Activated naive CD4-positive, alpha-beta T cell treated with anti-CD3 and anti-CD28 coated beads, Interleukin-2, amount 50 U/mL, for 16 hours (primary cell): ENCODE data around the gene DPP7.

Experiments used
- DNase-seq: peaks from one replicate; pipeline ENCODE4 v3.0.0-alpha.2; 2020

Gene DPP7

DNA sequence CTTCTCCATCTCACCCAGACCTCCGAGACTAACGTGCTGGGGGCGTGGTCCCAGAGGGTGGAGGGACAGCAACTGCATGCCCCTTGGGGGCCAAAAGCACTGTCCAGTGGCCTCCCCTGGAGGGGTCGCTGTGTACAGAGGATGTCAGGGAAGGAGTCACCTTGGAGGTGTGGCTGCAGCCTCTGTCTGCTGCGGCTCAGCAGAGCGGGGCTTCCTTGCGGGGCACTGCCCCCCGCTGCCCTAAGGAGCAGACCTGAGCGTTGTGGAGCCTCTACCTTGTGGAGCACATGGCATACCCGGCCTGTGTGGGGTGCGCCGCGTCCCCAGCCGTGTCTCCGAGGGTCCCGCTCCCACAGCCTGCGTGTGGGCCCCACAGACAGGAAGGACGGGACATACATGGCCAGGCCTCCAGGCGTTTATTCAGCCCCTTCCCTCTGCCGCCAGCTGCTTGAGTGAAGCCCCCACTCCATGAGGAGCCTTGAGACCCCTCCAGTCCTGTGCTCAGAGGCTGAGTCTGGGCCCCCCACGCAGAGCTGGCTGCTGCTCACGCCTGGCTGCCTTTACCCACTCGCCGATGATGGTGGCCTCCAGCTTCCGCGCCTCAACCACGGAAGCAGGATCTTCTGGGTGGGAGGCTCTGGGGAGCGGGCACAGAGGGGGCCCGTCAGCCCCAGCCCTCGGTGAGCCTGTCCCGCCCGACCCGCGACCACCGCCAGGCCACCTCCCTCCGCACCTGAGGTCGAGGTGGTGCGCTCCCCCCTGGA is 4.2 kb downstream of the DPP7 start:
- DNase-seq = no peak

DNA sequence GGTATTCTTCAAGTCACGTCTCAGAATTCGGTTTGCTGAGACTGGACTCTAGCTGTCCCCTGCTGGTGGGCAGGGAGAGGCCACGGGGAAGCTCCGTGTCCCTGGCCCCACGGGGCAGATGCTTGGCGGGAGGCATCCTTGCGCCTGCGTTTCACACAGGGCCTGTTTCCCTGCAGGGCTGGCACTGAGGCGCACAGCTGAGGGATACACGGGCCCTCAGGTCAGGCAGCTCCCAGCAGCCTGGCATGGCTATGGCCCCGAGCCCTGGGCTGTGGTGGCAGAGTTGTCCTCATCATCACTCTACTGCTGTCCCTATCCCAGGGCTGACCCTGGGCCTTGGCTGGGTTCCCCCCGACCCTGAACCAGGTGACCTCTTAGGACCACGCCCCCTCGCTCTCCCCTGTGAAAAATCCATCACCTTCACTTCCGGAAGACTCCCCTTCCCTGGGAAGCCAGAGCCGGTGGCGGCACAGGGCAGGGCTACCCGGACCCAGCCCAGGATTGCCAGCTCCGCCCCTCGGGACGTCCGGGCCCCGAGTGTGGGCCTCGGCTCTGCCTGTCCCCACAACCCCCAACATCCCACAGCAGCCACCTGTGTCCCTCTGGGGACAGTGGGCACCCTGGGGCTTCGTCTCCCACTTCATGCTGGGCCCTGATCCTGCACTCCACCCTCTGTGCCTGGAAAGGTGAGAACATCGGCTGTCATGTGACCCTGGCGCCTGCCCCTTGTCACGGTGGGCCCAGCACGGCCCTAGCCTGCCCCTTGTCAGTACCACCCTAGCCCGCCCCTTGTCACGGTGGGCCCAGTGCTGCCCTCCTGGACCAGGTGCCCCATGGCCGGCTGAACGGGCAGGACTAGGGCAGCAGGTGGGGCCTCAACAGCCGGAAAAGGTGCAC is 5.0 kb downstream of the DPP7 start:
- no peak for DNase-seq

DNA sequence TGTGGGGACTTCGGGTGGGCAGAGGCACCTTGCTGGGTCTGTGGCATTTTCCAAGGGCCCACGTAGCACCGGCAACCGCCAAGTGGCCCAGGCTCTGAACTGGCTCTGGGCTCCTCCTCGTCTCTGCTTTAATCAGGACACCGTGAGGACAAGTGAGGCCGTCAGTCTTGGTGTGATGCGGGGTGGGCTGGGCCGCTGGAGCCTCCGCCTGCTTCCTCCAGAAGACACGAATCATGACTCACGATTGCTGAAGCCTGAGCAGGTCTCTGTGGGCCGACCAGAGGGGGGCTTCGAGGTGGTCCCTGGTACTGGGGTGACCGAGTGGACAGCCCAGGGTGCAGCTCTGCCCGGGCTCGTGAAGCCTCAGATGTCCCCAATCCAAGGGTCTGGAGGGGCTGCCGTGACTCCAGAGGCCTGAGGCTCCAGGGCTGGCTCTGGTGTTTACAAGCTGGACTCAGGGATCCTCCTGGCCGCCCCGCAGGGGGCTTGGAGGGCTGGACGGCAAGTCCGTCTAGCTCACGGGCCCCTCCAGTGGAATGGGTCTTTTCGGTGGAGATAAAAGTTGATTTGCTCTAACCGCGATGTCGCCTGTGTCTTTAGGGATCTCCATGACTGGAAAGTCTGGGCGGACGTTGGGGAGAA is 5.8 kb downstream of the DPP7 start:
- no peak for DNase-seq

DNA sequence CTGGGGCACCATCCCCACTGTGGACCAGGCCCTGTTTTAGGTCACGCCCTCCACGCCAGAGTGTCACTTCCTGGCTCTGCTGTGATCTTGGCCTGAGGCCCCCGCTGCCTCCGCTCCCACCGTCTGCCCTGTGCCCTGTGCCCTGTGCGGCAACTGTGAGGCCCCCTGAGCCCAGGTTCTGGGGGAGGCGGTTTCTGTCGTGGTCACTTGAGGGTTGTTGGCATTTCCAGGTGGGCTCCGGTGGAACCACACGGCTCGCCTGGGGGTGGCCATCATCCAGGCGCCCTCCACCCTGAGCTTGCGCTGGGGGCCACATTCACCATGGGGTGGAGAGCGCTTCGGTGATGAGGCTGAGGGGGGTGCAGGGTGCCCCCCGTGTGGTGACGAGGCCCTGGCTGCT is 6.6 kb downstream of the DPP7 start:
- no peak for DNase-seq

DNA sequence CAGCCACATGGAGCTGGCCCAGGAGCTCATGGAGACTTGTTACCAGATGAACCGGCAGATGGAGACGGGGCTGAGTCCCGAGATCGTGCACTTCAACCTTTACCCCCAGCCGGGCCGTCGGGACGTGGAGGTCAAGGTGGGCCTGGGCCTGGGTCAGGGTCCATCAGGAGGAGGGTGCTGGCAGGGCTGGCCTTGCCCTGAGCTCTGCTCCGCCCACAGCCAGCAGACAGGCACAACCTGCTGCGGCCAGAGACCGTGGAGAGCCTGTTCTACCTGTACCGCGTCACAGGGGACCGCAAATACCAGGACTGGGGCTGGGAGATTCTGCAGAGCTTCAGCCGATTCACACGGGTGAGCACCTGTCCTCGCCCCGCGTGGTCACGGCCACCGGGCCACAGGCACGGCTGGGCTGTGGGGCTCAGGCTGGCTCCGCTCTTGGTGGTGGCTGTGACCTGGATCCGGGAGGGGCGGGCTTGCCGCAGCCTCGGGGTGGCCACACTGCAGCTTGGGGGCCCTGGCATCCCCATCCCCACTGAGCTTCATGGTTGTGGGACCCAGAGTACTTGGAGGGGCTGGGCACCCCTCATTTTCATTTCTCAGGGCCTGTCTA is 7.1 kb downstream of the DPP7 start:
- DNase-seq = no peak

DNA sequence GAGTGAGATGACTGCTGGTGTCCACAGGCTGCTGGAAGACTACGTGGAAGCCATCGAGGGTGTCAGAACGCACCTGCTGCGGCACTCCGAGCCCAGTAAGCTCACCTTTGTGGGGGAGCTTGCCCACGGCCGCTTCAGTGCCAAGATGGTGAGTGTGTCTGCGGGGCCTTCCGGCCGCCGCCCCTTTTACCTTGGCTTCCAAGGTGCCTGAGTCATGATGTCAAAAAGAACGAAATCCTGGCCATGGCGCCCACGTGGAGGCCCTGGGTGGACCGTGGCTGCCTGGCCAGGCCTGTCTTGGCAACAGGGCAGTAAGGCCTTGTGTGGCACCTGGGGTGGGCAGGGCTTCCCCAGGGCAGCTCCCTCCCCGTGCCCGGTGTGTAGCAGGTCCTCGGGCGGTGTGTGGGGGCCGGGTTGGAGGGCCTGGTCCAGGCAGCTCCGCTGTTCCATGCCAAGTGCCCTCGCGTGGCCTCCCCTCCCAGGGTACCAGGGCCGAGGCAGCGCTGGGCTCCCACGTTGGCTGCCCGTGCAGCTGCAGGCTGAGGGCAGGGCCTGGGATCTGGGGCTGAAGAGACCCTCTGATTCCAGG is 7.8 kb downstream of the DPP7 start:
- no peak for DNase-seq

DNA sequence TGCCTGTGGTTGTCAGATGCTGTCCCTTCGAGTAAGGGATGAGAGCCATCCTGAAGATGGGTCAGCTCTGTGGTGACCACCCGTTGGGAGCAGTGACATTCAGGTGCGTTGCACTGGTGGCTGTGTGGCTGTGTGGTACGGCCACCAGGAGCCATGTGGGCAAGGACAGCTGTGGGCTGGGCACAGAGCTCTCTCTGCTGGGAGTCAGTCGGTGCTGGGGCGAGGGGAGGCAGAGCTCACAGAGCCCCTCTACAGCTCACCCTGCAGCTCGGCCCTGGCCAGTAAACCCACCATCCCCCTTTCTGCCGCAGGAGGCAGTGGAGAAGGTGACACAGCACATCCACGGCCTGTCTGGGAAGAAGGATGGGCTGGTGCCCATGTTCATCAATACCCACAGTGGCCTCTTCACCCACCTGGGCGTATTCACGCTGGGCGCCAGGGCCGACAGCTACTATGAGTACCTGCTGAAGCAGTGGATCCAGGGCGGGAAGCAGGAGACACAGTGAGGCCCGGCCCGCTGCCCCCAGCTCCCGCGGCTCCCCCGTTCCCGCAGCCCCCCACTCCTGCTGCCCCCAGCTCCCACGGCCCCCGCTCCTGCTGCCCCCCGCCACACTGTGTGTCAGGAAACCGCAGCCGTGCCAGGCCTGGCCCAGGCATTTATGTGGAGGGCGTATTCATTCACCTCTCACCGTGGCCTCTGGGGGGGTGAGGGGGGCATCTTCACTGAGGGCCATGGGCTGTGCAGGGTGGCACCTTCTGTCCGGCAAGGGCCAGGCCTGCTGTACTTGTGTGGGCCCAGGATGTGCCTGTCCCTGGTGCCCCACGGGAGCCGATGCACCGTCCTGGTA is 8.5 kb downstream of the DPP7 start:
- DNase-seq = no peak

DNA sequence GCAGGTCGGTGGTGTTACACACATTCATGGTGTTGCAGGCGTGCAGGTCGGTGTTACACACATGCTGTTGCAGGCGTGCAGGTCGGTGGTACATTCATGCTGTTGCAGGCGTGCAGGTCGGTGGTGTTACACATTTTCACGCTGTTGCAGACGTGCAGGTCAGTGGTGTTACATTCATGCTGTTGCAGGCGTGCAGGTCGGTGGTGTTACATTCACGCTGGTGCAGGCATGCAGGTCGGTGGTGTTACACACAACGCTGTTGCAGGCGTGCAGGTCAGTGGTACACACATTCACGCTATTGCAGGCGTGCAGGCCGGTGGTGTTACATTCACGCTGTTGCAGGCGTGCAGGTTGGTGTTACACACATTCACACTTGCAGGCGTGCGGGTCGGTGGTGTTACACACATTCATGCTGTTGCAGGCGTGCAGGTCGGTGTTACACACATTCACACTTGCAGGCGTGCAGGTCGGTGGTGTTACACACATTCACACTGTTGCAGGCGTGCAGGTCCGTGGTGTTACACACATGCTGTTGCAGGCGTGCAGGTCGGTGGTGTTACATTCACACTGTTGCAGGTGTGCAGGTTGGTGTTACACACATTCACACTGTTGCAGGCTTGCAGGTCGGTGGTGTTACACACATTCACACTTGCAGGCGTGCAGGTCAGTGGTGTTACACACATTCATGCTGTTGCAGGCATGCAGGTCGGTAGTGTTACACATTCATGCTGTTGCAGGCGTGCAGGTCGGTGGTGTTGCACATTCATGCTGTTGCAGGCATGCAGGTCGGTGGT is 11.1 kb downstream of the DPP7 start:
- no peak for DNase-seq

DNA sequence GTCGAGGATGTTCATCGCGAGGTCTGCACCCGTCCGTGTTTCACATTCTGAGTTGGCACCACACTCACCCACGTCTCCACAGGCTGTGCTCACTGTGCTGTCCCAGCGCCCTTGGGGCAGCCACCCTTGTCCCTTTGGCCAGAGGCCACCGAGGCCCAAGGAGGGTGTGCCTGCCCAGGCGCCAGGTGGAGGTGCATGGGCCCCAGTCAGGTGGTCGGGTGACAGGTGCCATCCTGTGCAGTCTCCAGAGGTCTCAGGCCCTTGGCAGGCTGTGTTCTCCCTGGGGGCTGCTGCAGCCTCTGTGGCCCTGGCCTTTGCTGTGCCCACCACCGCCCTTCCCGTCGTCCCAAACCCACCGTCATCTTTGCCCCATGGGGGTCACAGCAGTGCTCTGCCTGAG is 15.3 kb downstream of the DPP7 start:
- no peak for DNase-seq

DNA sequence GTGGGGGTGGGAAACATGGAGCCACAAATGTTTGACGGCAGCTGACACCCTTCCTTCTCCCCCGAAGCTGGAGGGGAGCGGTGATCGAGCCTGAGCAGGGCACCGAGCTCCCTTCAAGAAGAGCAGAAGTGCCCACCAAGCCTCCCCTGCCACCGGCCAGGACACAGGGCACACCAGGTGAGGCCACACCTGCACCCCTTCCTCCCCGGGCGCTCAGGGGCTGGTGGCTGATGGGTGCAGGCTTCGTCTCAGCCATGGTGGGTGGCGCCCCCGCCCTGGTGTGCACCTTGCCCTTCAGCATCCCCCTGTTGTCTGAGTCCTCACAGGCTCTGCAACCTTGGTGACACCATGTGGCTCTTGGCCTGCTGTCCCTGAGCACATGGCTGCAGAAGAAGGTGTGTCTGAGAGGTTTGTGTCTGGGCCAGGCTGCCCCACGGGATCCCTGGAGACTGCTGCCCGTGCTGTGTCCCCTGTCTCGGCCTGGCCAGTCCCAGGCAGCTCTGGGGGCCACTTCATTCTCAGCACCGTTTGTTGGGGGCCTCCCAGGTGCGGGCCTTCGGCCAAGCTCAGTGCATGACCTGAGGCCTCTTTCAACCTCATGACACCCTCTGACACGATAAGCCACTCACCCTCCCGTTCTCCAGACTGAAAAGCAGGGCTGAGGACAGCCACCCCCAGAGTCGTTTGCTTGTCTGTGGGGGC is 16.6 kb downstream of the DPP7 start:
- no peak for DNase-seq

DNA sequence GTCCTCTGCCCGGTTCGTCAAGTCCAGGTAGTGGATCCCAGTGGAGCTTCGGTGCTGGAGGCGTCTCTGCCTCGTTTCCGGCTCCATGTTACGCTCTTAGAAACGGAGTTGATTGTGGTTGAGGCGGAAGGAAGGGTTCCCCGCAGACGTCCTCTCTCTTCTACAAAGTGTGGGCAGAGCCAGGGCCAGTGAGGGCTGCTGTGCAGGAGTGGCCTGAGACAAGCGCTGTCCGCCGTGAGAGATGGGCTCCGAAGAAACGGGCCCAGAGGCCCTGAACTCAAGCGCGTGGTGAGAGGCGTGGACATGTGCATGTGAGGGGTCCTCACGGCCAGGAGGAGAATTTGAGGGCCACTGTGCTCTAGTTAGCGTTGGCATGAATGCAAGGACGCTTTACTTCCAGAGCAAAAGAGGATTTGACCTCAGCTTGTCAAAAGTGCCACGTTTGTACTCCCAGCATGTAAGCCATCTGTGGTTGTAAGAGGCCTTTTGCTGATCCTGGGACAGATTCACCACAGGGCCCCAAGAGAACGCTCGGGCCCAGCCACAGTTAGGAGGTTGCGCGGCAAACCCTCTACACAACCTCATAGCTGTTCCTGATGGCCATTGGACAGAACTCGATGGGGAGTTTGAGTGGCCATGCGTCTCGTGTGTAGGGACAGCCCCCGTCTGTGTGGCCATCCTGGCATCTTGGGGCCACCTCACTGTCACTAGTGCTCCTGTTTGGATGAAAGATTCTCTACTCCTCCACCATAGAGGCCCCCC is 17.6 kb downstream of the DPP7 start:
- DNase-seq = no peak

DNA sequence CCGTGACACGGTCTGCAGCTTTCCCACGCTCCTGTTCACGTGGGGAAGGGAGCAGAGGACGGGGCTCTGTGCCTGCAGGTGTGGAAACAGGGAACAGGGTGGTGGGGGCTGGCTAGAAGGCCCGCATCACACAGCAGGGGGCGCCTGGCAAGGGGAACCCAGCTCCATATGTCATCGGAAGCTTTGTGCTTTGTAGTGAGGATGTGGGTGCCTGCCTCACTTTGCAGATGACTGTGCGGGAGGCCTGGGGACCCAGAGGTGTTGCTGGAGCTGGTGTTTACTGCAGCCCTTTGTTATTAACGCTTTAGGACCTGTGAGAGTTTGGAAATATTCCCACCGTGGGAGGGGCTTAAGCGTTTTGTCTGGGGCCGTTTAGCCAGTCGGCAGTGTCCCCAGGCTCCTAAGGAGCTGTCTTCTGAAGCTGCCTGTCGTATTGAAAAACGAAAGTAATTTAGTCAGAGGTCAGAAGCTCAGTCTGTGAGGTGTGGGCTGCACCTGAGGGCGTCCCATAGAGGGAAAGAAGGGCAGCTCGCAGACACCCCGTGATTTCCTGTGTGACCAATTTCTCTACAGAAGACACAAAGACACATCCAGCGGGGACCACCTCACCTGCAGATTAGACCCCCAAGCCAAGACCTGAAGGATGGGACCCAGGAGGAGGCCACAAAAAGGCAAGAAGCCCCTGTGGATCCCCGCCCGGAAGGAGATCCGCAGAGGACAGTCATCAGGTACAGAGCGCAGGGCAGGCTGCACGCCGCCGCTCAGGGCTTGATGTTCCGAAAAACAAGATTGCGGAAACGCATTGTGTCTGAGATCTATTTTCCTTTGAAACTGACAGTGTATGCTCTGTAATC is 18.6 kb downstream of the DPP7 start:
- peak; percentile 87 for DNase-seq

DNA sequence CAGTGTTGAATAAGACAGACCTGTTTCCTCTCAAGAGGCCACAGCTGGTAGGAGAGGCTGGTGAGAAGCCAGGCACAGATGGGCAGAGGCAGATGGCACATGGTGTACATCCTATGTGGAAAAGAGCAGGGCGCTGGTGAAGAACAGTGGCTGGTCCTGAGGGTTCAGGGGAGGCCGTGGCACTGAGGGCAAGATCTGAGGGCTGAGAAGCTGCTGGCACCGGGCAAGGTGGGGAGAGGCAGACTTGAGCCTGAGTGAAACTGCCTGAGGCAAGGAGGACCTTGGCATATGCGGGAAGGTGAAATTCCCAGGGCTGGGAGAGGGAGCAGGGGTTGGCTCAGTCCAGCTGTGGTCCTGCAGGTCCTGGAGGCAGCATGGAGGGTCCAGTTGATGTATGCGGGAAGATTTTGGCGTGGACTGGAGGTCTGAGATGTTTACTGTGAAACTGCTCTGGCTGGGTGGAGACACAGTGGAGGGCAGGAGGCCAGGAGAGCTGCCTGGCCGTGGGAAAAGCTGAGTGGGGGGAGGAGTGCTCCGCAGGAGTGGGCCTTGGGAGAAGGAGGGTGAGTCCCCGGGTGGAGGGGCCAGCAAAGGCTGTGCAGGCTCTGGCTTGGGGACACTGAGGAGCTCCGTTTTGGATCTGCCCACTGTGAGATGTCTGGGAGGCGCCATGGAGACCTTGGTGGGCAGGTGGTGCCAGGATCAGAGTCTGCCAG is 25.1 kb downstream of the DPP7 start:
- peak; percentile 5 for DNase-seq

DNA sequence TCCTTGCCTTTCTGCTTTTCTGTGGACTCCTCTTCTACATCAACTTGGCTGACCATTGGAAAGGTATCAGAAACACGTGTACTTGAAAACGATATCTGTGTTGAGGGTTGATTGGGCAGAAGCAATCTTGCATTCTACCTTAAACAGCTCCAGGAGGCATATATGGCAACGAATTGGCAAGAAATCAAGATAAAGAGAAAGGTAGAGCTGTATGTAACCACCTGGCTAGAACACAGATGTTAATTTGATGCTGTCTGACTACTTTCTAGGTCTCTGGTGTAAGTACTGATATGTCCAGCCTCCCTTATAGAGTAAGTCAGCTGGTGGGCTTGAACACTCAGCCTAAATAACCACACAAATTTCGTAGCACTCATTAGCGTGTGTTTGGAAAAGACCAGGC is 26.4 kb downstream of the DPP7 start:
- no peak for DNase-seq

DNA sequence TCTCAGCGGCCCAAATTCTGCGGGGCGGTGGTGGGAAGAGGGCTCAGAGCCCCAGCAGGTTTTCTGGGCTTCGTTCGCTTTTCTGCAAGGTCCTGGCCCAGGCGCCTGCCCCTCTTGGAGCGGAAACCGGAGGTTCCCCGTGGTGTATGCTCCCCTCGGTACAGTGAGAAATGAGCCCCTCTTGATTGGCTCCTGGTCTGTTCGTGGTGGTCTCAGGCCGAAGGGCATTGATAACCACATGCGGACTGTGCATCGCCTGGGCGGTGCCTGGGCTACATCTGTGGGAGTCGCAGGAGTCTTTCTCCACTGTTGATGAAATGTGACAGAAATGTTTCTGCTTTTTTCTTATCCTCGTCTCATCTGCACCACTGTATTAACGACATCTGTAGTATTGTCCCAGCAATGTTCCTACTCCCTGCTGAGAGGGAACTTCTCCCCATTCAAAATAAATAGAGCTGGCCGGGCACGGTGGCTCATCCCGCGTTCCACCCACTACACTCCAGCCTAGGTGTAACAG is 27.1 kb downstream of the DPP7 start:
- DNase-seq = no peak

DNA sequence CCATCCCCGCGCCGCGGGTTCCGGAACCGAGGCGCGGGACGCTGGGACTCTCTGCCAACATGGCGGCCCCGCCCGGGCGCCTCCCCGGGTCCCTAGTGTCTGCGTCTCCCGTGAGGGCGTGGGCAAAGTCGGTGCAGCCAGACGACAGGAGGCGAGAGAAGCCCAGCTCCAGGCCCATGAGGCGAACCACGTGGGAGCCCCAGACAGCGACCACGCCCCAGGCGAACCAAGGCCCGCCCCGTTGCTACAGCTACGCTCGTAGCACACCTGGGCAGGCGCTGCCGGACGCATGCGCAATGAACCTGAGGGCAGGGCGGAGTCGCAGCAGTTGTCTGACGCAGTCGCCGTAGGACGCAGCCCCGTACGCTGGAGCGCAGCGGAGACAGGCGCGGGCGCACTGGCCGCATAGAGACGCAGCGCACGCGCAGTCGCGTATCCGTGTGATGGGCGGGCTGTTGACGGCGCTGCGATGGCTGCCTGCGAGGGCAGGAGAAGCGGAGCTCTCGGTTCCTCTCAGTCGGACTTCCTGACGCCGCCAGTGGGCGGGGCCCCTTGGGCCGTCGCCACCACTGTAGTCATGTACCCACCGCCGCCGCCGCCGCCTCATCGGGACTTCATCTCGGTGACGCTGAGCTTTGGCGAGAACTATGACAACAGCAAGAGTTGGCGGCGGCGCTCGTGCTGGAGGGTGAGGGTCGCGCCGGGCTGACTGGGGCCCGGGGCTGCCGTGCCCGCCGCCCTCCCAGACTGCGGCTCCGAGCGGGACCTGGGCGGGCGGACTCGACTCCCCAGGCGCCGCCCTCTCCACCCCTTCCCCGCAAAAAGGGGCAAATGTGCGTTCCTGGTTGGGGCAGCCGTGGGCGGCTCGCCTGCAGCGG is 27.8 kb downstream of the DPP7 start, which contains the start of gene MAN1B1:
MAN1B1 (plus strand) TSS at position 455 of the 878 bp plus-strand sequence; CDS start at position 470, 15 bp downstream.
- peak; percentile 100 for DNase-seq
